ENCODE data around the gene HLA-DRA. TPM values are rescaled to one million over a fixed set of nuclear protein-coding genes. Genes with fewer than 3 reads are reported as not detected.

The HLA-DRA gene
- total RNA-seq, 1 donor from 2014 or later, result 0.28 TPM

- DNase-seq (ENCODE audit: low read depth, low spot score), result no peak
- Mint-ChIP-seq H3K4me3 (no peak overlapping the region), H3K4me1 (no peaks in the 10 kb centered on the region), H3K9me3 (no peaks in the 10 kb centered on the region), H3K36me3 (ENCODE audit: low read depth) (no peaks in the 10 kb centered on the region), H3K27me3 (ENCODE audit: low read depth) (peaks cover 16% of the 10 kb centered on the region), H3K27ac (ENCODE audit: unreplicated experiment) (no peak overlapping the region)
- no peak for TF ChIP-seq CTCF (conservative IDR thresholded peaks at IDR 0.05)
Observed at GRCh38 chr6:32424589-32425300, 14.9 kb upstream of the HLA-DRA start.

GRCh38 chr6:32426338-32426737 is 13.3 kb upstream of the HLA-DRA start:
- no peaks in the 10 kb centered on the region for H3K36me3 Mint-ChIP-seq (ENCODE audit: low read depth)
- peaks cover 12% of the 10 kb centered on the region for H3K27me3 Mint-ChIP-seq (ENCODE audit: low read depth)
- no peaks in the 10 kb centered on the region for H3K4me1 Mint-ChIP-seq
- TF ChIP-seq CTCF (conservative IDR thresholded peaks at IDR 0.05), result no peak
- no peak for DNase-seq (ENCODE audit: low read depth, low spot score)
- no peak overlapping the region for H3K4me3 Mint-ChIP-seq
- H3K27ac Mint-ChIP-seq (ENCODE audit: unreplicated experiment), result no peak overlapping the region
- H3K9me3 Mint-ChIP-seq, result no peaks in the 10 kb centered on the region

- TF ChIP-seq CTCF (conservative IDR thresholded peaks at IDR 0.05), result no peak
- no peaks in the 10 kb centered on the region for H3K9me3 Mint-ChIP-seq
- no peaks in the 10 kb centered on the region for H3K36me3 Mint-ChIP-seq (ENCODE audit: low read depth)
- H3K4me1 Mint-ChIP-seq, result no peaks in the 10 kb centered on the region
- DNase-seq (ENCODE audit: low read depth, low spot score), result no peak
- no peak overlapping the region for H3K4me3 Mint-ChIP-seq
- no peak overlapping the region for H3K27ac Mint-ChIP-seq (ENCODE audit: unreplicated experiment)
- peaks cover 6% of the 10 kb centered on the region for H3K27me3 Mint-ChIP-seq (ENCODE audit: low read depth)
Observed at GRCh38 chr6:32427218-32427617, 12.5 kb upstream of the HLA-DRA start.

- Mint-ChIP-seq H3K36me3 (ENCODE audit: low read depth) (no peaks in the 10 kb centered on the region), H3K4me1 (no peaks in the 10 kb centered on the region), H3K27ac (ENCODE audit: unreplicated experiment) (no peak overlapping the region), H3K27me3 (ENCODE audit: low read depth) (peaks cover 10% of the 10 kb centered on the region), H3K4me3 (no peak overlapping the region), H3K9me3 (no peaks in the 10 kb centered on the region)
- no peak for TF ChIP-seq CTCF (conservative IDR thresholded peaks at IDR 0.05)
- no peak for DNase-seq (ENCODE audit: low read depth, low spot score)
Observed at GRCh38 chr6:32427934-32428474, 11.7 kb upstream of the HLA-DRA start.

GRCh38 chr6:32430179-32430578 is 9.5 kb upstream of the HLA-DRA start:
- no peak for DNase-seq (ENCODE audit: low read depth, low spot score)
- no peaks in the 10 kb centered on the region for H3K36me3 Mint-ChIP-seq (ENCODE audit: low read depth)
- H3K27ac Mint-ChIP-seq (ENCODE audit: unreplicated experiment), result no peak overlapping the region
- H3K4me1 Mint-ChIP-seq, result no peaks in the 10 kb centered on the region
- H3K9me3 Mint-ChIP-seq, result no peaks in the 10 kb centered on the region
- no peak overlapping the region for H3K4me3 Mint-ChIP-seq
- no peak for TF ChIP-seq CTCF (conservative IDR thresholded peaks at IDR 0.05)
- peaks cover 20% of the 10 kb centered on the region for H3K27me3 Mint-ChIP-seq (ENCODE audit: low read depth)
